CD4-positive, alpha-beta T cell treated with Interleukin-10 for 1 hour (primary cell): ENCODE data around the gene E2F7.

Experiments used
- DNase-seq: peaks from one replicate; pipeline ENCODE4 v3.0.0-alpha.2; 2020

The E2F7 gene

DNA sequence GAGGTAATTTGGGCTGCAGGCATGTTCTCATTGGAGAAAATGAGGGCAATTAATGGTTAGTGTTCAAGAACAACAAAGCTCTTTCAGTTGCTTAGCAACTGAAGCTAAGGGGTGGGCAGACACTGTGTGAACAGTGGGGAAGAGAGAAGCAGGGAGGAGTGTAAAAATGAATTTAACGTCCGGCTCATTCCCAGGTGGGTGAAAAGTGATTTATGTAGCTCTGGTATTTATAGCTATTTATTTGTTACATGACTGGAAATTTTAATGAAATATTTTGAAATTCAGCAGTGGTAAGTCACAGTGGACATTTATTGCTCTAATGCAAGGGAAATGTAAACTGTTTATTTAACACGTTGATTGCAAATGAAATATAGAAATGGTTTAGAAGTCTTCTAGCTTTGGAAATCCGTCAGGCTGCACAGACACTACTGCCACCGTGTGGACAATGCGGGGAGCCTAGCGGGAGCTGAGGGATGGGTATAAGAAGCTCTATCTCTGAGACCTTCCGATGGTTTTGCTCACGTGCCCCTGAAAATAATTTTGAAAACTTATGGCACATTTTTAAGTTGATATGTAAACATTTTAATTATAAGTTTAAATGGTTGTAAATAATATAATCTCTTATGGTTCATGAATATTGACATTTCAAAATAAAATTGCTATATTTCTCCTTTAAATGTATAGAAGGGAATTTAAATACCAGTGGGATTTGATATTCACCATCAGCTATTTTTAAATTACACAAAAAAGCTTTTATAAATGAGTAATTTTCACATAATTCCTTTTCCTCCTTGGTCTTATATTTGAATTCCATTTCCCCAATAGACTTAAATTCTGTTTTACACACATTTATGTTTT is 54.4 kb downstream of the E2F7 start:
- DNase-seq = peak; percentile 60

DNA sequence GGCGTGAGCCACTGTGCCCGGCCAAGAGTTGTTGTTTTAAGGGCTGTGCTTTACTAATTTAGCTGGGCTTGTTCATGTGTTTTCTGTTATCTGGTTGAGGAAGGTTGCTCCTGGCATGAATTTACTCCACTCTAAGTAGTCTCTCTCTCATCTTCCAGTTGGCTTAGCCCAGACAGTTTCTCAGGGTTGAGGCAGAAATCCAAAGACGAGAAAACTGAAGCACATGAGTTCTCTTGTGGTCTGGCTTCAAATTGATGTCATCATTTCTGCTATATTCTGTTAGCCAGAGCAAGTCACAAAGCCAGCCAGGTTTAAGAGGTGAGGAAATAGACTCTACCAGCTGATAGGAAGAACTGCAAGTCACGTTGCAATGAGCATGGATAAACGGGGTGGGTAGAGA is 57.9 kb downstream of the E2F7 start:
- DNase-seq = no peak

DNA sequence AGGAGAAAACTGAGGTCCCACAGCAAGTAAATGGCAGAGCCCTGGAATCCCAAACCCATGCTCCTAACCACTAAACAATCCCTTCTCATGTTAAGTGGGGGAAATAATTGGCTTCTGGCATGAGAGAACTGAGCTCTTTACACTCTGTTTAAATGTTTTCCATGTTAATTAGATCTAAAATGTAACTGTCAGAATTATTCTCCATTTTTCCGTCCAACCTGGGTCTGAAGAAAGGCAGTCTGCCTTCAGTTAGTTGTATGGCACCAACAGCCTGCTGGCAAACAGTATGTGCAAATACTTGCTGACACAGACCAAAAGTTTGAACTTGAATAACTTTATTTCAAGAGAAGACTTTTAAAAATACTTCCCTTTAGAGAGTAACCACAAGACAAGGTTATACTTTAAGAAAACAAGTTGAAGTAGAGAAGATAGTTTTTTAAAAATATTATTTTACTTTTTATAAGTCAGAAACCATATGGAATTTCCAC is 59.7 kb downstream of the E2F7 start:
- no peak for DNase-seq

DNA sequence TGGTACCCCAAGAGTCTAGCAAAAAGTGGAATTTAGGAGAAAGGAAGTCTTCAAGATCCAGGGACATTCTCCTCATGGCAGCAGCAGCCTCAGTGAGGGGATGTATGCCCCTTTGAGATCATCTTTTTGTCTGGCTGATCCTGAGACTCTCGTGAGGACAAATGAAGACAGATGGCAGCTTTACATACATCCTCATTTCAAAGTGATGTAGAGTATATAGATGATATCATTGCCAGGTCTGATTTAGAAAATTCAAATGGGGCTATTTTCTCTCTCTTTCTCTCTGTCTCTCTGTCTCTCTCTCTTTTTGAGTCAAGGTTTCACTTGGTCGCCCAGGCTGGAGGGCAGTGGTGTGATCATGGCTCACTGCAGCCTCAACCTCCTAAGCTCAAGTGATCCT is 61.5 kb downstream of the E2F7 start:
- DNase-seq = no peak

DNA sequence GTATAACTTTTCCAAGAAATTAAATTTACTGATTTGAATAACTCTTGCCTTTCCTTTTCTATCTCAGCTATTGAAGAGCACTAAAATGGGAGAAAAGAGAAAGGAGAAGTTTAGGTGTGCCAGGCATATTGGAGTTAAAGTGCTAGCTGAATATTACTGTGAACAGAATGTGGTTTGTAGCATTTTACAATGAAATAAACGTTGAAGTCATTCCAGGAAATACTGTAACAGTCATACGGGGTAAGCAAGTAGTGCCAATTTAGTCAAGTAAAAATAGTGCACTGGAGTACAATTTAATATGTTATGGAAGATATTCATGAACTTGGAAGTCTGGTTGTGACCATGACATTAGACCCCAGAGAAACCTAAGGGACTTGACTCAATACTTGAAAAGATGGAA is 62.1 kb downstream of the E2F7 start:
- DNase-seq = no peak

DNA sequence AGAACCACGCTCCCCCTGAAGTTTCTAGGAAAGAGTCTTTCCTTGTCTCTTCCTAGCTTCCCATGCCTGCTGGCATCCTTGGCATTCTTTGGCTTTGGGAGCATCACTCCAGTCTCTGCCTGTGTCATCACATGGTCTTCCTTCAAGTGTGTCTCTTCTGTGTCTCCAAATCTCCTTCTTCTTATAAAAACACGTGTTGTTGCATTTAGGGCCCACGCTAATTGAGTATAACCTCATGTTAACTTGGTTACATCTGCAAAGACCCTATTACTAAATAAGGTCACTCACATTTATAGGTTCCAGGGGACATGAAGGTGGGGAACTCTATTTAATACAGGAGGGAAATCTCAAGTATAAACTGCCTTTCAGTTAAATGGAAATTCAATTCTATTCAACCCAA is 63.0 kb downstream of the E2F7 start:
- no peak for DNase-seq

DNA sequence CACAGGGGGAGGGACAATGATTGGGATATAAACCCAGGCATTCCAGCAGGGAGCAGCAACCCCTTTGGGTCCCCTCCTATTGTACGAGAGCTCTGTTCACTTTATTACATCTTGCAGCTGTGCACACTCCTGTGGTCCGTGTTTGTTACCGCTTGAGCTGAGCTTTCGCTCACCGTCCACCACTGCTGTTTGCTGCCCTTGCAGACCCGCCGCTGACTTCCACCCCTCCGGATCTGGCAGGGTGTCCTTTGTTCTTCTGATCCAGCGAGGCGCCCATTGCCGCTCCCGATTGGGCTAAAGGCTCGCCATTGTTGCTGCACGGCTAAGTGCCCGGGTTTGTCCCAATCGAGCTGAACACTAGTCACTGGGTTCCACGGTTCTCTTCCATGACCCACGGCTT is 64.1 kb downstream of the E2F7 start:
- DNase-seq = no peak

DNA sequence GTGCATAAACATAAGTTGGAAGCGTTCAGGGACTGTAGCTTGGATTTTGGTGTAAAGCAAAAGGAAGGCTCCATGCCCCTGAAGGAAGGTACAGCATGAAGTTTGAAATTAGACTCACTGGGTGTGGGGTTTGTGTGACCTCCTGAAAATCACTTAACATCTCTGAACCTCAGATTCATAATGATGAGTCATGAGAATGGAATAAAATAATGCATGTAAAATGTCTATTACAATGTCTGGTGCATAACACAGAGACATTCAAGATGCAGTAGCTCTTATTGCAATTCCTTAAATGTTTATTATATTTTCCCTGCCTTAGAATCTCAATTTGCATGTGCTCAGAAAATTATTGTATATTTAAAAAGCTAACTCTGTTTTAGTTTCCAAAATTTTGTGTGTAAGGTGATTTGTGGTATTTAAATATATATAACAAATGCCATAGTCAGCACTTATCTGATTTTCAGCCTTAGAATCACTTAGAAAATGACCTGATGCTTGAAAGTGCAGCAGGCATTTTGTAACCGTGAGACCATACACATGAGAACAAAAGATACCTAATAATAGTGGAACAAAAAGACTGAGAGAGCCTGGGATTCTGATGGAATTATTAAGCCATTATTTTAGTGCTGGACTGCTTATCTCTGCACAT is 66.3 kb downstream of the E2F7 start:
- no peak for DNase-seq

DNA sequence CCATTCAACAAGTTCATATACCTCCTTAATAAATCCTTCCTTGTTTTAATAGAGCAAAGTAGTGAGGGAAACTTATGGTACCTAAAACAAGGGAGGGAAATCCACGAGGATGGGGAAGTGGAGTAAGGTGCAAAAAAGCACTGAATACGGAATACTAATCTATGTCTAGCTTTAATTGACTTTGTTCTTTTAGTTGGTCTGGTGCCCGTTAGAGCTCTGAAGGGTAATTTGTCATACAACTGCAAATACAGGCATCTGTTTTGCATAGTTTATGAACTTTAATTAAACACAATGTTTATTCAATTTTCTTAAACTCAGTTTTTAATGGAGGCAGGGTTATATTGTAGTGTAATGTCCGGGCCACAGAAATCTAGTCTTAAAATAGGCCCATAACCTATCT is 67.0 kb downstream of the E2F7 start:
- DNase-seq = no peak

DNA sequence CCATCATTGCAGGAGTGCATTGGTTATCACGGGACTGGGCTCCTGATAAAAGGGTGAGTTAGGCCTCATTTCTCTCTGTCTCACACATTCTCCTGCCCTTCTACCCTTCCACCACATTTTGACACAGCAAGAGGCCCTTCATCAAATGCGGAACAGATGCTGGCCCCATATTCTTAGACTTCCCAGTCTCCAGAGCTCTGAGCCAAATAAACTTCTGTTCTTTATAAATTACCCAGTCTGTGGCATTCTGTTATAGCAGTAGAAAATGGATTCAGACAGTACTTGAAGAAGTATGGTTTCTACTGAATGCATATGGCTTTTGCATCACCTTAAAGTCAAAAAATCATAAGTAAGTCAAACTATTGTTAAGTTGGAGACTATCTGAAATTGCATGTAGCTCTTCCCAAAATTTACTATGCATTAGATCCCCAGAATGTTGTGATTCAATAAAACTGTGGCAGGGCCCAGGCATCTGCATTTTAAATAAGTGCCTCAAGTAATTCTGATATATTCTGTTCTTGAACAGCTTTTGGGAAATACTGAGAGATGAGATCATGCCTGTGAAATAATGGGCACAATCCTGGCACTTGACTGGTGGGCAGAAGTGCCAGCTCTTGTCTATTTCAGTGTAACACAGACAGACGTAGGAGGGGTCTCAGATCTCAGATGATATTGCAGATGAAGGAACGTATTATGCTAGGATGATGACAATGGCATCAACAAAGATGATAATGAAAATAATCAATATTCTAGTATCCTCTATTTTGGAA is 68.2 kb downstream of the E2F7 start:
- DNase-seq = no peak

DNA sequence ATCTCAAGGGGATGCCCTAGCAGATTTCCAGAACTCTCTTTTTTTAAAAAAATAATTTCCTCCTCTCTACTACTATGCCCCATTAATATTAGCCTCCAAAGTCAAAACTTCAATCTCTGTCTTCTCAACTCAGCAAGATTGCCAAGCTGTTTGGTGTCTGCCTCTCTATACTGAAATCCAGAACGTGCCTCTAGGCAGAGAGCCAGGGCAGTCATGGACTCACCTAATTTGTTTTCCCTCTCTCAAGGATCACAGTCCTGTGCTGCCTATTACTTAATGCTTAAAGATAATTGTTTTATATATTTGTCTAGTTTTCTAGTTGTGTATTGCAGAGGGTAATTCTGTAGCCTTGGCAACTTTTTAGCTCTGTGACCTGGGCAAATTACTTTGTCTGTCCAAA is 74.7 kb downstream of the E2F7 start:
- DNase-seq = no peak

DNA sequence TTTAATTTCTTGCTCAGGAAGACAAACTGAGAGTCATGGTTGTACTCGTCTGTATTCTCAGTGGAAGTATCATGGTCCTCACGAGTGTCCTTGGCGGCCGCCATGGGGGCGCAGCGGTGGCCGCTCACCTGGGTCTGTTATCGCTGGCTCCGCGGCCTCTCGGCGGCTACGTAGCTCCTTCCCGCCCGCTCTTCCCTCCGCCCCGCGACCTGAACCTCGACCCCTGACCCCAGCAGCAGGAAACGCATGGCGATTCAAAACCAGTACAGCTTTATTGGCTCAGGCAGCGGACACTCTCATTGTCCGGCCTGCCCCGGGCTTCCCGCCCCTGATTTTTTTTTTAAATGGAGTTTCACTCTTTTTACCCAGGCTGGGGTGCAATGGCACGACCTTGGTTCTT is 80.8 kb downstream of the E2F7 start:
- DNase-seq = no peak

DNA sequence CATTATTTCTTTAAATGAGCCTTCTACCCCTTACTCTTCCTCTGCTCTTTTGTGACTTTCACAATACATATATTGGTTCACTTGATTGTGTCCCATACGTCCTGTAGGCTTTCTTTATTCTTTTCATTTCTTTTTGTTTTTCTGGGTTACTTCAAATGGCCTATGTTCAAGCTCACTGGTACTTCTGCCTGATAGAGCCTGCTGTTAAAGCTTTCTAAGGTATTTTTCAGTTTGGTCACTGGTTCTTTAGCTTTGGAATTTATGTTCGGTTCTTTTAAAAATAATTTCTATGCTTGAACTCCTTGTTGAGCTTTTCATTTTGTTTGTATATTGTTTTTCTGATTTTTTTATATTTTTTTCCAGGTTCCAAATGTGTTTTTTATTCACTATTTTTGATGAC is 81.9 kb downstream of the E2F7 start:
- no peak for DNase-seq

DNA sequence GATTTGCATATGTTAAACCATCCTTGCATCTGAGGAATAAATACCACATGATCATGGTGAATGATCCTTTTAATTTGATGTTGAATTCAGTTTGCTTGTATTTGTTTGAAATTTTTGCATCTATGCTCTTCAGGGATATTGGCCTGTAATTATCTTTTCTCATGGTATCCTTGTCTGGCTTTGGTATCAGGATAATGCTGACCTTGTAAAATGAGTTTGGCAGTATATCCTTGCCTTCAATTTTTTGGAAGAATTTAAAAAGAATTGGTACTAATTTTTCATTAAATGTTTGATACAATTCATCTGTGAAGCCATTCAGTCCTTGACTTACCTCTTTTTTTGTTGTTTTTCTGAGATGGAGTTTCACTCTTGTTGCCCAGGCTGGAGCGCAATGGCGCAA is 85.2 kb downstream of the E2F7 start:
- no peak for DNase-seq

DNA sequence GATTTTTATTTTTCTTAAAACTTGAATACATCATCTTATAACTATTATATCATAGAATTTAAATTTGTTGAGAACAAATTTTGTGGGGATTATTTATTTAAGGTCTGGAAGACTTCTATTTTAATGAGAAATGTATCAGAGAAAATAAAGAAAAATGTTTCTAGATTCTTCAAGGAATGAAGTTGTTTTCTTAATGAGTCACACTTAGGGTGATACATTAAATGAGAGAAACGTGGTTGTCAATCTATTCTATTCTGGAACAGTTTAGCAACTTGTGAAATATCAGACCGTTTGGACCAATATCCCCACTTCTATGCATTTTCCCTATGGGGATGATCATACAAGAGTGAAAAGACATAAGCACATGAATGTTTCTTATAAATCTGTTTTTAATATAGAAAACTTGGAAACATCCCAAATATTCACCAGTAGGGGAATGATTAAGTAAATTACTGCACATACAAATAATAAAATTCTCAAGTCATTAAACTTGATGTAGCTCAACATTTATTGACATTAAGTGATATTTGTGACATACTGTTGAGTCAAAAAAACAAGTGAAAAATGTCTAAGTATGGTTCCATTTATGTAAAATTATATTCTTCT is 88.5 kb downstream of the E2F7 start:
- no peak for DNase-seq
